ENCODE results near the gene MICAL3. TPM values are rescaled to one million over a fixed set of nuclear protein-coding genes. Genes with fewer than 3 reads are reported as not detected.

MICAL3 gene
- total and polyA plus RNA-seq, 2 of the 8 experiments (the other 6 are each of a cell fraction or from before 2014, with no cell fraction given) = 8.3 to 41.8 TPM

DNA sequence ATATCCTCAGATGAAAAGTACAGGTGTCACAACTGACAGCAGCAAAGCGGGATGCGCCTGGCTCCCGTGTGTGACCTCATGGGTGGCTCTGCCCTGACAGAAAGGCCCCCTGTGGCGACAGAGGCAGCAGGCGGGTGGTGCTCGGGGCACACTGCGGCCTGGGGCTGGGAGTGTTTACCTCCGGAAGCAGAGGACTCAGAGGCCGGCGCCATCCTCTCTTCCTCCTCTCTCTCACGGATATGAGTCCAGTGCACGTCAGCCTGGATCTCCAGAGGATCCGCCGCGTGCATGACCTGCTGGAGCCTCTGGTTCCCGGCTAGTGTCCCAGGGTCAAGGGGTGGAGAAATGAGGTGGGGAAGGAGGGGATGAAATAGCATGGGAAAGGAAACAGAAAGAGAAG is 196.9 kb downstream of the MICAL3 start:
- Histone ChIP-seq H3K79me1 (ENCODE audit: low read depth, low read length) (no peaks in the 10 kb centered on the region), H4K91ac (replicated peaks; ENCODE audit: insufficient read length, low read length) (no peak overlapping the region), H2BK5ac (ENCODE audit: low read depth, low read length) (no peak overlapping the region), H2BK120ac (replicated peaks; ENCODE audit: low read depth, low read length) (no peak overlapping the region), H3K27ac (ENCODE audit: low read depth, low read length) (no peak overlapping the region), H3K27me3 (replicated peaks in 1 of 4; ENCODE audit: control insufficient read depth in 3 of 4, extremely low read depth in 1 of 4, insufficient read depth in 3 of 4, low read length in 3 of 4) (no peaks in the 10 kb centered on the region), H3K23me2 (ENCODE audit: low read depth, low read length) (no peaks in the 10 kb centered on the region), H3K4me1 (replicated peaks in 1 of 4; ENCODE audit: control insufficient read depth in 3 of 4, insufficient read depth in 4 of 4, low read length in 3 of 4) (no peaks in the 10 kb centered on the region), H4K5ac (ENCODE audit: insufficient read length, low read depth, low read length) (no peak overlapping the region), H2BK12ac (ENCODE audit: low read depth, low read length) (no peak overlapping the region), H3K36me3 (ENCODE audit: control insufficient read depth in 2 of 4, insufficient read depth in 4 of 4, low read length in 3 of 4) (no peaks in the 10 kb centered on the region), H3K4me3 (ENCODE audit: extremely low read depth in 1 of 4, insufficient read depth in 2 of 4, low read depth in 3 of 4, low read length in 4 of 4) (no peak overlapping the region), H4K20me1 (replicated peaks in 1 of 2; ENCODE audit: control insufficient read depth in 1 of 2, insufficient read depth in 2 of 2, low read length in 2 of 2) (peaks cover 1 to 8% of the 10 kb centered on the region in 2 experiments), H2BK20ac (ENCODE audit: low read length) (no peak overlapping the region), H2AK5ac (ENCODE audit: low read depth, low read length) (no peak overlapping the region), H3K9me3 (ENCODE audit: insufficient read depth in 2 of 2, low read depth in 1 of 2, low read length in 1 of 2) (no peaks in the 10 kb centered on the region), H3K23ac (ENCODE audit: insufficient read length) (no peak overlapping the region), H3K14ac (ENCODE audit: insufficient read length) (no peak overlapping the region), H3K4me2 (ENCODE audit: insufficient read depth in 1 of 2, low read depth in 2 of 2, low read length in 2 of 2) (no peak overlapping the region), H3K18ac (ENCODE audit: extremely low read depth, low read length) (no peak overlapping the region), H2AFZ (ENCODE audit: low read length) (no peak overlapping the region), H3K56ac (replicated peaks; ENCODE audit: insufficient read length, low read depth, low read length) (no peak overlapping the region), H3K4ac (replicated peaks; ENCODE audit: insufficient read length, low read depth, low read length) (no peak overlapping the region), H3K9ac (replicated peaks in 1 of 4; ENCODE audit: extremely low read depth in 1 of 4, low read depth in 3 of 4, low read length in 3 of 4) (no peak overlapping the region), H3K79me2 (ENCODE audit: control insufficient read depth in 1 of 2, insufficient read depth in 2 of 2, low read length in 2 of 2) (no peaks in the 10 kb centered on the region), H2BK15ac (ENCODE audit: low read length) (no peak overlapping the region), H4K8ac (ENCODE audit: extremely low read depth, insufficient read depth, low read length) (no peak overlapping the region)
- ChIA-PET CTCF (ENCODE audit: partially characterized antibody) (interaction anchor here (1.2 to 10.5 kb wide), 6 partner anchors 10 to 247 kb away, joined by 3 to 163 read pairs (median 8); partner anchors contain the start of gene PEX26), POLR2A (ENCODE audit: partially characterized antibody) (interaction anchor here (0.9 kb wide), 1 partner anchor 273 kb away, joined by 3 read pairs; no protein-coding TSS in a partner anchor)
- no peak for FAIRE-seq
- 98% methylated on average over 8 of the region's 16 CpGs; no CpG with 5 or more reads in 1 of the 2 experiments for WGBS, 2 experiments (ENCODE audit: extremely low coverage in 1 of 2, insufficient coverage in 1 of 2, insufficient read length in 1 of 2, insufficient replicate concordance in 2 of 2, low coverage in 1 of 2, low lambda C conversion rate in 2 of 2, missing lambda C conversion rate in 1 of 2)
- no peak for DNase-seq (ENCODE audit: low read depth in 1 of 2, low spot score in 2 of 2)
- TF ChIP-seq, protein P1, sequence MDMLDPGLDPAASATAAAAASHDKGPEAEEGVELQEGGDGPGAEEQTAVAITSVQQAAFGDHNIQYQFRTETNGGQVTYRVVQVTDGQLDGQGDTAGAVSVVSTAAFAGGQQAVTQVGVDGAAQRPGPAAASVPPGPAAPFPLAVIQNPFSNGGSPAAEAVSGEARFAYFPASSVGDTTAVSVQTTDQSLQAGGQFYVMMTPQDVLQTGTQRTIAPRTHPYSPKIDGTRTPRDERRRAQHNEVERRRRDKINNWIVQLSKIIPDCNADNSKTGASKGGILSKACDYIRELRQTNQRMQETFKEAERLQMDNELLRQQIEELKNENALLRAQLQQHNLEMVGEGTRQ (IDR thresholded peaks at IDR 0.05; ENCODE audit: low read length) = no peak
- no peak for TF ChIP-seq TEAD4 (IDR thresholded peaks at IDR 0.05; ENCODE audit: low read depth, low read length)
- TF ChIP-seq HDAC6 (IDR thresholded peaks at IDR 0.05; ENCODE audit: low read depth, low read length) = no peak
- TF ChIP-seq, protein P2, sequence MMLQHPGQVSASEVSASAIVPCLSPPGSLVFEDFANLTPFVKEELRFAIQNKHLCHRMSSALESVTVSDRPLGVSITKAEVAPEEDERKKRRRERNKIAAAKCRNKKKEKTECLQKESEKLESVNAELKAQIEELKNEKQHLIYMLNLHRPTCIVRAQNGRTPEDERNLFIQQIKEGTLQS (IDR thresholded peaks at IDR 0.05; ENCODE audit: insufficient read depth, low read depth, low read length) = no peak
- no peak for TF ChIP-seq SIX5 (IDR thresholded peaks at IDR 0.05; ENCODE audit: low read depth, low read length)
- no peak for TF ChIP-seq SUZ12 (IDR thresholded peaks at IDR 0.05; ENCODE audit: low read length)
- TF ChIP-seq GABPA (IDR thresholded peaks at IDR 0.05; ENCODE audit: borderline replicate concordance, insufficient read depth, low read length) = no peak
- no peak for TF ChIP-seq RNF2 (IDR thresholded peaks at IDR 0.05; ENCODE audit: borderline replicate concordance, low read depth, low read length, missing control alignments, poor library complexity, severe bottlenecking)
- no peak for TF ChIP-seq TCF12 (IDR thresholded peaks at IDR 0.05; ENCODE audit: low read depth, low read length)
- no peak for TF ChIP-seq KDM1A (IDR thresholded peaks at IDR 0.05; ENCODE audit: borderline replicate concordance, low read length)
- TF ChIP-seq CTBP2 (IDR thresholded peaks at IDR 0.05; ENCODE audit: borderline replicate concordance, insufficient read depth, insufficient read length, low read length) = no peak
